Lower leg skin (tissue), 4 donors: ENCODE results near the gene CLSTN2. TPM values are rescaled to one million over a fixed set of nuclear protein-coding genes. Genes with fewer than 3 reads are reported as not detected.

Experiments
- DNase-seq, 2 donors: peaks; one replicate each; pipeline ENCODE4 v3.0.0-alpha.2; 2019; ENCODE audit warnings: low spot score in 2 of 2
- H3K4me3 ChIP-seq: fragments of 200-600 bp; sonication (generic); 2 replicates; pipeline ENCODE4 v1.5.1; 2017; ENCODE audit warnings: mild to moderate bottlenecking, low read depth; ENCODE audit not compliant: poor library complexity, severe bottlenecking
- CTCF ChIP-seq, 3 donors: fragments of 450-650 bp; IDR thresholded peaks; one replicate each; pipeline ENCODE4 v1.5.1; 2016; ENCODE audit warnings: antibody characterized with exemption in 3 of 3, mild to moderate bottlenecking in 3 of 3, moderate library complexity in 2 of 3
- POLR2A ChIP-seq, 2 donors: fragments of 450-650 bp; IDR thresholded peaks; one replicate each; pipeline ENCODE4 v1.6.1; 2016 to 2017; ENCODE audit warnings: antibody characterized with exemption in 2 of 2, mild to moderate bottlenecking in 1 of 2, moderate library complexity in 1 of 2
- WGBS, 2 donors: methylation state at CpG; one replicate each; pipeline ENCODE4 v1.1.5; 2018; 5-methylcytosine and 5-hydroxymethylcytosine counted together
- intact Hi-C: fragments of 100-400 bp; cut with DNase I; formaldehyde crosslinking; loops from one replicate; pipeline ENCODE4 v1.15.0; 2023; ENCODE audit warnings: low total_unique reads
- total RNA-seq, 4 donors: library from RNA; depleted of rRNA; stranded (reverse); fragments of >200 nt; gene quantifications; one replicate each; pipeline ENCODE4 v1.1.0, GENCODE V29; 2016

The CLSTN2 gene
- total RNA-seq, 4 donors from 2014 or later: 3.1 to 7.9 (median 4.7) TPM

DNA sequence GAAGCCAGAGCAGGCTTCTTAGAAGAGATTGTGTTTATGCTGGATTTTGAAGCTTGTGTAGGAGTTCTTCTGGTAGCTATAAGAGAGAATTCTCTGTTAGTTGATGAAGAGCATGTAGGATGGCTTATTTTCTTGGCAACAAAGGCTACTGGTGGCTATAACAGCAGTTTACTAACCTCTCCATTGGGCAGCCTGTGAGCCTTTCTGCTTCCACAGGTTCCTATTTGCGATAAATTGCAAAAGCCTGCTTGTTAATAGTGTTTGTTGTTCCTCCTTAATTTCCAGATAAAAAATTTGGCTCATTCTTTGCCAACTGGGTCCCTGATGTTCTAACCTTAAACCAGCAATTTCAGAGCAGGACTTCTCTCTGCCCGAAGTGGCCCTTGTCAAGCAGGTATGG lies 452.3 kb downstream of the CLSTN2 start:
- intact Hi-C loops: no loop called here
- TF ChIP-seq CTCF (IDR thresholded peaks at IDR 0.05): no peak
- TF ChIP-seq POLR2A (IDR thresholded peaks at IDR 0.05): no peak
- no peak overlapping the region for H3K4me3 ChIP-seq
- DNase-seq: no peak
- 95 to 99% methylated on average over 2 of the region's 2 CpGs for WGBS, 2 donors

DNA sequence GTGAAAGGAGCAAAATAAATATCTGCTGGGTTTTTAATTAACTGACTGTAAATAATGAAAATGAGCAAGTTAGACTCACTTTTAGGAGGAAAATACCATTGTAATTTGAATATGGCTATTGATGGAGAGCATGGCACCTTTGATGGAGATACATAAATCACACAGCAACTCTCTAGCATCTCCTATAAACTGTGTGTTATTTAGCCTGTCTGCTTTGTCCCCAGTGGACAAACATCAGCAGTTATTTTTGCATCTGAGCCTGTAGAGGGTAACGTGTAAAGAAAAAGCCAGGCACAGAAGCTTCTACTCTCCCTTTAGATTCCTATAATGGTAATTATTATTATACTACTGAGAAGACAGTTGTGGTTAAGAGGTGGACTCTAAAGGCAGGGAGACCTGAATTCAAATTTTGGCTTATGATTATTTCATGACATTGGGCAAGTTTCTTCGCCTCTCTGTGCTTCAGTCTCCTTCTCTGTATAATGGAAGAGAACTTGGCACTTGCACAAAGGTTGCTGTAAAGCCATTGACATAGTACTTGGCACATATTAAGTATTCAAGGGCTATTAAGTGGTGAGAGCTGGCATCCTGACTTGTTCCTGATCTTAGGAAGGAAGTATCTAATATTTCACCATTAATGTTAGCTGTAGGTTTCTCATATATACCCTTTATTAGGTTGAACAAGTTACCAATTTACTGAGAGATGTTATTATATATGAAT lies 453.4 kb downstream of the CLSTN2 start:
- intact Hi-C loops: no loop called here
- no peak overlapping the region for H3K4me3 ChIP-seq
- no peak for TF ChIP-seq CTCF (IDR thresholded peaks at IDR 0.05)
- TF ChIP-seq POLR2A (IDR thresholded peaks at IDR 0.05): no peak
- 70 to 76% methylated on average over 2 of the region's 2 CpGs for WGBS, 2 donors
- DNase-seq: no peak

- no peak for DNase-seq
- WGBS, 2 donors: 71 to 73% methylated on average over 6 of the region's 6 CpGs
- TF ChIP-seq POLR2A (IDR thresholded peaks at IDR 0.05) (no peak), CTCF (IDR thresholded peaks at IDR 0.05) (no peak)
- intact Hi-C loops: no loop called here
- H3K4me3 ChIP-seq: no peak overlapping the region
Measured at GRCh38 chr3:140391061-140391460, 456.1 kb downstream of the CLSTN2 start.

DNA sequence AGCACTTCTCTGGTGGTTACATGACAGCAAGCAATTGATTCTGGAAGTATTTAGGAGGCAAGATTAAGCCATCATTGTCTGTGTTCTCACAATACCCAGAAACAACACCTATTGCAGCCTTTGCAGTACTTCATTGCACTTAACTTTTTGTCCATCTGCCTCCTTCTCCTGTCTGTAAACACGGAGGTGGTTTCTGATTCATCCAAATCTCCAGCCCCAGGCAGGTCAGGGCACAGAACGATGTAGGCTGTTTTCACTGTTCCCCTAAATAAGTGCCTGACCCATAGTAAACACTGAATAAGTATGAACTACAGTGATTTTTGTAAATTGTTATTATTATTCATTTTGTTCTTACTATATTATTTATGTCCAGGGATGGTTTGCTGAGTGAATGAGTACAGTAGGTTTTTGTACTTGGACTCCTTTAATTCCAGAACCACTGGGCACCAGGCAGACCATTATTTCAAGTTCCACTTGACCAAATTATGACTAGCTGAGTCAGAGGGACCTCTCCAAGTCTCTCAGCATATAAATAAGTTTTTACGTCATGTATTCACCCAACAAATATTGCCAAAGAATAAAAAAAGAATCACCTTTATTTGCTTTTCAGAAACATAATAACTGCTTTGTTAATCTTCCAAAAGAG lies 459.6 kb downstream of the CLSTN2 start:
- TF ChIP-seq CTCF (IDR thresholded peaks at IDR 0.05) (no peak), POLR2A (IDR thresholded peaks at IDR 0.05) (no peak)
- intact Hi-C loops: no loop called here
- WGBS, 2 donors: 62 to 70% methylated on average over 3 of the region's 3 CpGs
- H3K4me3 ChIP-seq: no peak overlapping the region
- DNase-seq: no peak

DNA sequence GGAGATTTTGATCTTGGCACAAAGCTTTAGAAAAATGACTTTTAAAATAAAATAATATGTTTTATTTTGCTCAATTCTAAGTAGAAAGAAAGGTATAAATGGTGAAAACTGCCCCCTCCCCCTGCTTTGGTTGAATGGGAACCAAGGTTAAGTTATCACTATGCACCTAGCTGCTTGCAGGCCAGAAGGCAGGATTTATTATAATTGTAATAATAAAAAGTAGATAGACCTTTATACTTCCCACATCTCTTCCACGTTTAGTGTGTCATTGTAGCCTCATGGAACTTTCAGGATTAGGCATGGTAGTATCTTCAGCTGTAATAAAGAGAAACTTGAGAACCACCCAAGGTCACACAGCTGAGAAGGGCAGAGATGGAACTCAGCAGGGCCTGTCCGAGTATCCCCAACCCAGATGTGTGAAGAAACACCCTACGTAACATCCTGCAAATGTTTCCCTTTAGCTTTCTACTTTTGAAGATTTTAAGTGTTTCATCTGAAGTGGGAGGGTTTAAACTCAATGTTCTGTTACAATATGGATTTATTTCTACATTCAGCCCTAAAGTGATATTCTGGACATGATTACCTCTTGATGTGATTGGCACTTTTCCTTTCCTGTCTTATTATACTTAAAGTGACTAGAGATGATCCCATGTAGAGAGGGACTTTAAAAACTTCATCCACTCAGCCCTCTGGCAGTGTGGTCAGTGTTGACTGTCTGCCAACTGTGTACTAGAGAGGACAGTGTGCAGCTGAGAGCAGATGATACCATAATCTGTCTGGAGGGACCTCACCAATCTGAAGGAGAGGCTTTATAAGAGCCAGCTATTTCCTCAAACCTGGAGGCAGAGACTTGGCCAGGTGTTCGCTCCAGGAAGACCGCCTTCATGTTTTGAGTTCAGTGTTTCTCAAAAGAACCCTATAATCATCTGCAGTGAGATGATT lies 460.4 kb downstream of the CLSTN2 start:
- WGBS, 2 donors: 75 to 80% methylated on average over 5 of the region's 5 CpGs
- DNase-seq: no peak
- intact Hi-C loops: no loop called here
- H3K4me3 ChIP-seq: no peak overlapping the region
- TF ChIP-seq CTCF (IDR thresholded peaks at IDR 0.05): no peak
- TF ChIP-seq POLR2A (IDR thresholded peaks at IDR 0.05): no peak
